ENCODE results near the gene ELF4.

- TF ChIP-seq CTCF (conservative IDR thresholded peaks at IDR 0.05) = no peak; the same call in 1 of the 2 replicates
- TF ChIP-seq ZFX (IDR thresholded peaks at IDR 0.05) = no peak
These were observed 1.5 kb downstream of the ELF4 start for GRCh38 chrX:130108647-130109428.
